BLaER1 (cell line): ENCODE results near the gene CCDC148.

Source experiments
- H3K27ac ChIP-seq: shearing (Covaris generic); formaldehyde crosslinking; 2 replicates; pipeline ENCODE4 v1.8.1; 2022
- H3K27me3 ChIP-seq: shearing (Covaris generic); formaldehyde crosslinking; 2 replicates; pipeline ENCODE4 v1.8.1; 2022
- H3K36me3 ChIP-seq: shearing (Covaris generic); formaldehyde crosslinking; 2 replicates; pipeline ENCODE4 v1.8.1; 2022
- H3K4me1 ChIP-seq: shearing (Covaris generic); formaldehyde crosslinking; 2 replicates; pipeline ENCODE4 v1.8.1; 2022
- H3K4me2 ChIP-seq: shearing (Covaris generic); formaldehyde crosslinking; 2 replicates; pipeline ENCODE4 v1.8.1; 2022
- H3K4me3 ChIP-seq: shearing (Covaris generic); formaldehyde crosslinking; 2 replicates; pipeline ENCODE4 v1.8.1; 2022
- H3K9ac ChIP-seq: shearing (Covaris generic); formaldehyde crosslinking; 2 replicates; pipeline ENCODE4 v1.8.1; 2022
- H3K9me3 ChIP-seq: shearing (Covaris generic); formaldehyde crosslinking; 2 replicates; pipeline ENCODE4 v1.8.1; 2022
- H4K20me1 ChIP-seq: shearing (Covaris generic); formaldehyde crosslinking; 2 replicates; pipeline ENCODE4 v1.8.1; 2022
- Cebpa-rat ChIP-seq: shearing (Covaris generic); IDR thresholded peaks from 2 replicates; pipeline ENCODE4 v1.8.1; 2022

Gene CCDC148

GRCh38 chr2:158128168-158128973, 328.2 kb downstream of the CCDC148 start:
- Histone ChIP-seq H3K27me3 (no peaks in the 10 kb centered on the region), H3K4me1 (no peaks in the 10 kb centered on the region), H3K36me3 (no peaks in the 10 kb centered on the region), H4K20me1 (no peaks in the 10 kb centered on the region), H3K9ac (no peak overlapping the region), H3K4me2 (no peak overlapping the region), H3K4me3 (no peak overlapping the region), H3K9me3 (no peaks in the 10 kb centered on the region), H3K27ac (no peak overlapping the region)
- no peak for TF ChIP-seq Cebpa-rat

GRCh38 chr2:158127380-158127804, 329.2 kb downstream of the CCDC148 start:
- Histone ChIP-seq H3K4me1 (no peaks in the 10 kb centered on the region), H3K9ac (no peak overlapping the region), H3K4me3 (no peak overlapping the region), H3K4me2 (no peak overlapping the region), H3K27me3 (no peaks in the 10 kb centered on the region), H3K9me3 (no peaks in the 10 kb centered on the region), H3K36me3 (no peaks in the 10 kb centered on the region), H4K20me1 (no peaks in the 10 kb centered on the region), H3K27ac (no peak overlapping the region)
- no peak for TF ChIP-seq Cebpa-rat

- no peak for TF ChIP-seq Cebpa-rat
- no peak overlapping the region for H3K9ac ChIP-seq
- H4K20me1 ChIP-seq = no peaks in the 10 kb centered on the region
- no peaks in the 10 kb centered on the region for H3K9me3 ChIP-seq
- no peaks in the 10 kb centered on the region for H3K4me1 ChIP-seq
- H3K4me3 ChIP-seq = no peak overlapping the region
- no peak overlapping the region for H3K27ac ChIP-seq
- no peak overlapping the region for H3K4me2 ChIP-seq
- H3K36me3 ChIP-seq = no peaks in the 10 kb centered on the region
- H3K27me3 ChIP-seq = no peaks in the 10 kb centered on the region
Measured at GRCh38 chr2:158125756-158126498, 330.6 kb downstream of the CCDC148 start.

- H3K27me3 ChIP-seq = no peaks in the 10 kb centered on the region
- H3K4me3 ChIP-seq = no peak overlapping the region
- no peak for TF ChIP-seq Cebpa-rat
- no peak overlapping the region for H3K9ac ChIP-seq
- no peaks in the 10 kb centered on the region for H3K36me3 ChIP-seq
- H3K4me1 ChIP-seq = no peaks in the 10 kb centered on the region
- no peak overlapping the region for H3K27ac ChIP-seq
- no peaks in the 10 kb centered on the region for H4K20me1 ChIP-seq
- no peak overlapping the region for H3K4me2 ChIP-seq
- H3K9me3 ChIP-seq = no peaks in the 10 kb centered on the region
Measured at GRCh38 chr2:158124896-158125295, 331.7 kb downstream of the CCDC148 start.
